ENCODE measurements around the gene TACR2. TPM values are rescaled to one million over a fixed set of nuclear protein-coding genes. Genes with fewer than 3 reads are reported as not detected.

The TACR2 gene
- total RNA-seq, 1 donor from 2014 or later = 0.90 TPM

- TF ChIP-seq, protein P1, sequence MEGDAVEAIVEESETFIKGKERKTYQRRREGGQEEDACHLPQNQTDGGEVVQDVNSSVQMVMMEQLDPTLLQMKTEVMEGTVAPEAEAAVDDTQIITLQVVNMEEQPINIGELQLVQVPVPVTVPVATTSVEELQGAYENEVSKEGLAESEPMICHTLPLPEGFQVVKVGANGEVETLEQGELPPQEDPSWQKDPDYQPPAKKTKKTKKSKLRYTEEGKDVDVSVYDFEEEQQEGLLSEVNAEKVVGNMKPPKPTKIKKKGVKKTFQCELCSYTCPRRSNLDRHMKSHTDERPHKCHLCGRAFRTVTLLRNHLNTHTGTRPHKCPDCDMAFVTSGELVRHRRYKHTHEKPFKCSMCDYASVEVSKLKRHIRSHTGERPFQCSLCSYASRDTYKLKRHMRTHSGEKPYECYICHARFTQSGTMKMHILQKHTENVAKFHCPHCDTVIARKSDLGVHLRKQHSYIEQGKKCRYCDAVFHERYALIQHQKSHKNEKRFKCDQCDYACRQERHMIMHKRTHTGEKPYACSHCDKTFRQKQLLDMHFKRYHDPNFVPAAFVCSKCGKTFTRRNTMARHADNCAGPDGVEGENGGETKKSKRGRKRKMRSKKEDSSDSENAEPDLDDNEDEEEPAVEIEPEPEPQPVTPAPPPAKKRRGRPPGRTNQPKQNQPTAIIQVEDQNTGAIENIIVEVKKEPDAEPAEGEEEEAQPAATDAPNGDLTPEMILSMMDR (IDR thresholded peaks at IDR 0.05) = no peak
- peak overlapping the region; percentile 9 for H3K27ac ChIP-seq
- intact Hi-C loops (cut with DNase I) = loop anchor here (10.0 kb wide), 1 partner anchor 213 kb away; the partner anchor contains the start of gene FAM241B
- H3K9me3 ChIP-seq = no peaks in the 10 kb centered on the region
- peak; percentile 93 for ATAC-seq
- peak; percentile 91 for DNase-seq
- no peak overlapping the region for H3K4me3 ChIP-seq
- H3K36me3 ChIP-seq = no peaks in the 10 kb centered on the region
- no peaks in the 10 kb centered on the region for H3K27me3 ChIP-seq
- H3K4me1 ChIP-seq = peaks cover 11% of the 10 kb centered on the region
Measured at GRCh38 chr10:69421611-69422308, 5.0 kb upstream of the TACR2 start.

DNA sequence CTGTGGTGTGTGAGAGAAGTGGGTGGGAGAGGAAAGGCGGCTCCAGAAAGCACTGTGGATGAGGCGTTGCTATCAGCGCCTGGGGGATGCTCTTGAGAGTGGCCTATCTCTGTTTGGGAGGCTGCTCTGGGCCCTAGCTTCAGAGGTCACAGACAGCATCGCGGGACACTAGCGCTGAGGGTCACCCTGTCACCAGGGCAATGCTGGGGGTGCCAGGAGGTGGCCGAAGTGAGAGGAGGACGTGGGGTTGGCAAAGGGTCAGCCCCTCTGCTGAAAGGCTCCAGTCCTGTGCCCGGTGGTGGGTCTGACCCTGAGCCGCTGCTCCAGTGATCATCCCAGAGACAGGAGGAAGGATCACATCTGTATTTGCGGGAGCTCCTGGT is 3.0 kb upstream of the TACR2 start:
- no peak overlapping the region for H3K27ac ChIP-seq
- ATAC-seq (no peak), DNase-seq (no peak)
- no peak overlapping the region for H3K4me3 ChIP-seq
- TF ChIP-seq, protein P1 (IDR thresholded peaks at IDR 0.05) = no peak
- H3K27me3 ChIP-seq = no peaks in the 10 kb centered on the region
- no peaks in the 10 kb centered on the region for H3K36me3 ChIP-seq
- H3K9me3 ChIP-seq = no peaks in the 10 kb centered on the region
- intact Hi-C loops (cut with DNase I) = loop anchor here (10.0 kb wide), 1 partner anchor 215 kb away; the partner anchor contains the start of gene FAM241B
- no peaks in the 10 kb centered on the region for H3K4me1 ChIP-seq

- Histone ChIP-seq H3K36me3 (no peaks in the 10 kb centered on the region), H3K9me3 (no peaks in the 10 kb centered on the region), H3K4me3 (no peak overlapping the region), H3K27me3 (no peaks in the 10 kb centered on the region), H3K27ac (no peak overlapping the region), H3K4me1 (no peaks in the 10 kb centered on the region)
- TF ChIP-seq, protein P1 (IDR thresholded peaks at IDR 0.05) = no peak
- intact Hi-C loops (cut with DNase I) = no loop called here
- DNase-seq = no peak
- ATAC-seq = no peak
Measured at GRCh38 chr10:69419096-69419743, 2.5 kb upstream of the TACR2 start.

GRCh38 chr10:69418052-69418752 is 1.5 kb upstream of the TACR2 start:
- ATAC-seq (no peak), DNase-seq (no peak)
- Histone ChIP-seq H3K36me3 (no peaks in the 10 kb centered on the region), H3K27me3 (no peaks in the 10 kb centered on the region), H3K4me3 (no peak overlapping the region), H3K27ac (no peak overlapping the region), H3K9me3 (no peaks in the 10 kb centered on the region), H3K4me1 (no peaks in the 10 kb centered on the region)
- intact Hi-C loops (cut with DNase I) = no loop called here
- TF ChIP-seq, protein P1 (IDR thresholded peaks at IDR 0.05) = no peak

- H3K9me3 ChIP-seq = no peaks in the 10 kb centered on the region
- TF ChIP-seq, protein P1 (IDR thresholded peaks at IDR 0.05) = no peak
- DNase-seq (no peak), ATAC-seq (no peak)
- H3K36me3 ChIP-seq = no peaks in the 10 kb centered on the region
- intact Hi-C loops (cut with DNase I) = no loop called here
- H3K27me3 ChIP-seq = no peaks in the 10 kb centered on the region
- no peaks in the 10 kb centered on the region for H3K4me1 ChIP-seq
- H3K27ac ChIP-seq = no peak overlapping the region
- no peak overlapping the region for H3K4me3 ChIP-seq
Measured at GRCh38 chr10:69417542-69417941, 824 bp upstream of the TACR2 start.

Data from upper lobe of right lung (tissue), 1 donor.